A549 (cell line): Measurements from ENCODE around the gene TMEM259. TPM values are rescaled to one million over a fixed set of nuclear protein-coding genes. Genes with fewer than 3 reads are reported as not detected.

Experiments
- ATAC-seq, 2 experiments: fragments of 200-7000 bp in 1 of 2; fragments of >200 bp in 1 of 2; cut with Nextera tagmentation in 1 of 2; cut with Tn5 transposase in 1 of 2; 3 replicates each; pipeline versions ENCODE4 v1.8.0 to v1.9.1; 2018 to 2020; ENCODE audit warnings: mild to moderate bottlenecking in 1 of 2, moderate library complexity in 1 of 2
- CTCF ChIA-PET: fragments of 300-600 bp; sonication (Branson Sonifier 250); formaldehyde crosslinking; extraction: SDS; loops from one replicate; lab custom pipeline; 2021; ENCODE audit warnings: antibody characterized with exemption, inconsistent platforms; lab: Yijun Ruan, JAX
- POLR2A ChIA-PET: fragments of 350-600 bp; formaldehyde crosslinking; extraction: SDS; loops from one replicate; lab custom pipeline; 2021; ENCODE audit warnings: antibody characterized with exemption, inconsistent platforms; lab: Yijun Ruan, JAX
- DNase-seq, 2 experiments: peaks; one replicate each; pipeline versions ENCODE4 v3.0.0 to v3.0.0-alpha.2; 2011 to 2016; ENCODE audit warnings: low read depth in 1 of 2, low spot score in 1 of 2
- FAIRE-seq: peaks from 2 replicates; lab custom pipeline; 2011; peaks lifted over from hg19 to GRCh38; lab: Jason Lieb, UNC
- H3K27ac ChIP-seq, 2 experiments: fragments of >200 bp; sonication (Bioruptor Twin); formaldehyde crosslinking; 3 replicates each; pipeline ENCODE4 v1.5.1; 2016 to 2017
- H3K4me1 ChIP-seq: fragments of >200 bp; sonication (Bioruptor Twin); formaldehyde crosslinking; 3 replicates; pipeline ENCODE4 v1.6.1; 2016
- H3K4me2 ChIP-seq: fragments of >200 bp; sonication (Bioruptor Twin); formaldehyde crosslinking; 3 replicates; pipeline ENCODE4 v1.6.1; 2016
- H3K4me3 ChIP-seq: fragments of >200 bp; sonication (Bioruptor Twin); formaldehyde crosslinking; 3 replicates; pipeline ENCODE4 v1.5.1; 2016
- H3K9me3 ChIP-seq: fragments of >200 bp; sonication (Bioruptor Twin); formaldehyde crosslinking; 3 replicates; pipeline ENCODE4 v1.6.1; 2016
- CBX2 ChIP-seq: fragments of 200-600 bp; sonication (generic); IDR thresholded peaks from 2 replicates; pipeline ENCODE4 v1.6.1; 2016; ENCODE audit warnings: low read depth, mild to moderate bottlenecking, borderline replicate concordance
- CBX8 ChIP-seq: fragments of 200-600 bp; sonication (generic); IDR thresholded peaks from 2 replicates; pipeline ENCODE4 v1.6.1; 2016
- CEBPB ChIP-seq, 2 experiments: fragments of >200 bp in 1 of 2; sonication (Bioruptor Twin) in 1 of 2; formaldehyde crosslinking in 1 of 2; IDR thresholded peaks; 2 replicates each; pipeline ENCODE4 v1.6.1; 2012 to 2016
- CHD2 ChIP-seq: fragments of 150-350 bp; IDR thresholded peaks from 2 replicates; pipeline ENCODE4 v1.6.1; 2014; ENCODE audit warnings: low read length; ENCODE audit not compliant: partially characterized antibody
- CHD4 ChIP-seq: fragments of 200-600 bp; sonication (generic); IDR thresholded peaks from 2 replicates; pipeline ENCODE4 v1.6.1; 2016; ENCODE audit warnings: antibody characterized with exemption, mild to moderate bottlenecking, borderline replicate concordance
- EHF ChIP-seq: fragments of 250-450 bp; sonication (Bioruptor Pico); IDR thresholded peaks from 2 replicates; pipeline ENCODE4 v1.5.0; 2020; ENCODE audit warnings: mild to moderate bottlenecking
- EHMT2 ChIP-seq: fragments of 200-600 bp; sonication (generic); IDR thresholded peaks from 2 replicates; pipeline ENCODE4 v1.6.1; 2016; ENCODE audit warnings: antibody characterized with exemption, low read depth, mild to moderate bottlenecking, moderate library complexity
- ELK1 ChIP-seq: fragments of 150-350 bp; IDR thresholded peaks from 2 replicates; pipeline ENCODE4 v1.6.1; 2014; ENCODE audit warnings: low read depth, mild to moderate bottlenecking, low read length
- EP300 ChIP-seq, 2 experiments: fragments of >200 bp; sonication (Bioruptor Twin); formaldehyde crosslinking; IDR thresholded peaks; 2 replicates in 1 of 2; 3 replicates in 1 of 2; pipeline ENCODE4 v1.6.1; 2016 to 2017
- FOSB ChIP-seq: fragments of 250-450 bp; sonication (Bioruptor Pico); IDR thresholded peaks from 2 replicates; pipeline ENCODE4 v1.5.0; 2020; ENCODE audit warnings: mild to moderate bottlenecking, moderate library complexity
- FOXS1 ChIP-seq: fragments of 250-450 bp; sonication (Bioruptor Pico); IDR thresholded peaks from 2 replicates; pipeline ENCODE4 v1.5.0; 2020; ENCODE audit warnings: mild to moderate bottlenecking, moderate library complexity
- GATA3 ChIP-seq: IDR thresholded peaks from 2 replicates; pipeline ENCODE4 v1.6.1; 2012; ENCODE audit warnings: borderline replicate concordance
- HES2 ChIP-seq: fragments of >200 bp; sonication (Bioruptor Twin); formaldehyde crosslinking; IDR thresholded peaks from 2 replicates; pipeline ENCODE4 v1.6.1; 2016
- HEYL ChIP-seq: fragments of 250-450 bp; sonication (Bioruptor Pico); IDR thresholded peaks from 2 replicates; pipeline ENCODE4 v1.8.0; 2021; ENCODE audit warnings: mild to moderate bottlenecking, moderate library complexity
- HOXA7 ChIP-seq: fragments of 250-450 bp; sonication (Bioruptor Pico); IDR thresholded peaks from 2 replicates; pipeline ENCODE4 v1.5.0; 2020; ENCODE audit warnings: mild to moderate bottlenecking, moderate library complexity
- HOXB13 ChIP-seq: fragments of 250-450 bp; sonication (Bioruptor Pico); IDR thresholded peaks from 2 replicates; pipeline ENCODE4 v1.5.0; 2020; ENCODE audit warnings: low read depth, mild to moderate bottlenecking, moderate library complexity
- HOXB5 ChIP-seq: fragments of 250-450 bp; sonication (Bioruptor Pico); IDR thresholded peaks from 2 replicates; pipeline ENCODE4 v1.5.0; 2020; ENCODE audit warnings: mild to moderate bottlenecking, moderate library complexity
- JUN ChIP-seq, 2 experiments: fragments of >200 bp; sonication (Bioruptor Twin); formaldehyde crosslinking; IDR thresholded peaks; 2 replicates in 1 of 2; 3 replicates in 1 of 2; pipeline ENCODE4 v1.6.1; 2016 to 2017
- JUNB ChIP-seq: fragments of >200 bp; sonication (Bioruptor Twin); formaldehyde crosslinking; IDR thresholded peaks from 2 replicates; pipeline ENCODE4 v1.6.1; 2016
- KDM1A ChIP-seq: fragments of 200-600 bp; sonication (generic); IDR thresholded peaks from 2 replicates; pipeline ENCODE4 v1.6.1; 2016; ENCODE audit warnings: low read depth, mild to moderate bottlenecking
- KDM5A ChIP-seq: fragments of 200-600 bp; sonication (generic); IDR thresholded peaks from 2 replicates; pipeline ENCODE4 v1.6.1; 2016; ENCODE audit warnings: antibody characterized with exemption, mild to moderate bottlenecking
- MAFK ChIP-seq: fragments of 450-650 bp; IDR thresholded peaks from 2 replicates; pipeline ENCODE4 v1.6.1; 2014; ENCODE audit not compliant: partially characterized antibody
- MAX ChIP-seq: IDR thresholded peaks from 2 replicates; pipeline ENCODE4 v1.6.1; 2012
- NR3C1 ChIP-seq: fragments of >200 bp; sonication (Bioruptor Twin); formaldehyde crosslinking; IDR thresholded peaks from 3 replicates; pipeline ENCODE4 v1.6.1; 2017
- POLR2A ChIP-seq: IDR thresholded peaks from 2 replicates; pipeline ENCODE4 v1.6.1; 2012; ENCODE audit warnings: mild to moderate bottlenecking, low read length
- RAD21 ChIP-seq, 2 experiments: fragments of >200 bp in 1 of 2; sonication (Bioruptor Twin) in 1 of 2; formaldehyde crosslinking in 1 of 2; IDR thresholded peaks in 1 of 2; conservative IDR thresholded peaks in 1 of 2; 2 replicates in 1 of 2; 3 replicates in 1 of 2; pipeline ENCODE4 v1.6.1; 2012 to 2018; ENCODE audit warnings: inconsistent platforms in 1 of 2
- RARB ChIP-seq: fragments of 250-450 bp; sonication (Bioruptor Pico); IDR thresholded peaks from 2 replicates; pipeline ENCODE4 v1.8.0; 2021; ENCODE audit warnings: mild to moderate bottlenecking, moderate library complexity
- RFX5 ChIP-seq: fragments of 450-650 bp; IDR thresholded peaks from 2 replicates; pipeline ENCODE4 v1.7.1; 2014; ENCODE audit warnings: antibody characterized with exemption, mild to moderate bottlenecking, moderate library complexity
- SMC3 ChIP-seq: fragments of >200 bp; sonication (Bioruptor Twin); formaldehyde crosslinking; IDR thresholded peaks from 3 replicates; pipeline ENCODE4 v1.6.1; 2018; ENCODE audit warnings: inconsistent platforms
- ZC3H11A ChIP-seq: fragments of 450-650 bp; IDR thresholded peaks from 2 replicates; pipeline ENCODE4 v1.6.1; 2014; ENCODE audit warnings: antibody characterized with exemption, mild to moderate bottlenecking
- ZFP36 ChIP-seq: fragments of 450-650 bp; IDR thresholded peaks from 2 replicates; pipeline ENCODE4 v1.6.1; 2014; ENCODE audit warnings: borderline replicate concordance; ENCODE audit not compliant: partially characterized antibody
- ZNF302 ChIP-seq: fragments of 250-450 bp; sonication (Bioruptor Pico); IDR thresholded peaks from 2 replicates; pipeline ENCODE4 v1.9.0; 2021; ENCODE audit warnings: inconsistent platforms, mild to moderate bottlenecking, moderate library complexity
- ZSCAN20 ChIP-seq: fragments of 250-450 bp; sonication (Bioruptor Pico); IDR thresholded peaks from 2 replicates; pipeline ENCODE4 v1.8.0; 2022; ENCODE audit warnings: mild to moderate bottlenecking, moderate library complexity
- WGBS: methylation state at CpG from one replicate; pipeline ENCODE4 v1.1.6; 2017; ENCODE audit errors: missing lambda C conversion rate; 5-methylcytosine and 5-hydroxymethylcytosine counted together
- polyA plus RNA-seq, 4 experiments: library from polyadenylated mRNA; depleted of rRNA in 3 of 4; stranded (reverse); fragments of >200 nt; fragmentation: RNase III in 1 of 4; extraction: RNeasy Plus Mini Kit Qiagen cat#74134 plus additional on column Dnase treatment in 1 of 4; gene quantifications; 2 replicates in 3 of 4; 3 replicates in 1 of 4; pipeline ENCODE4 v1.2.3, GENCODE V29; 2011 to 2017
- TF ChIP-seq, protein P1 (sequence below): fragments of 250-450 bp; sonication (Bioruptor Pico); IDR thresholded peaks from 2 replicates; pipeline ENCODE4 v1.5.0; 2021; ENCODE audit warnings: mild to moderate bottlenecking, moderate library complexity, borderline replicate concordance

Gene TMEM259
- polyA plus RNA-seq, 2 of the 4 experiments (the other 2 are of a cell fraction), result 45.6 to 78.3 TPM

DNA sequence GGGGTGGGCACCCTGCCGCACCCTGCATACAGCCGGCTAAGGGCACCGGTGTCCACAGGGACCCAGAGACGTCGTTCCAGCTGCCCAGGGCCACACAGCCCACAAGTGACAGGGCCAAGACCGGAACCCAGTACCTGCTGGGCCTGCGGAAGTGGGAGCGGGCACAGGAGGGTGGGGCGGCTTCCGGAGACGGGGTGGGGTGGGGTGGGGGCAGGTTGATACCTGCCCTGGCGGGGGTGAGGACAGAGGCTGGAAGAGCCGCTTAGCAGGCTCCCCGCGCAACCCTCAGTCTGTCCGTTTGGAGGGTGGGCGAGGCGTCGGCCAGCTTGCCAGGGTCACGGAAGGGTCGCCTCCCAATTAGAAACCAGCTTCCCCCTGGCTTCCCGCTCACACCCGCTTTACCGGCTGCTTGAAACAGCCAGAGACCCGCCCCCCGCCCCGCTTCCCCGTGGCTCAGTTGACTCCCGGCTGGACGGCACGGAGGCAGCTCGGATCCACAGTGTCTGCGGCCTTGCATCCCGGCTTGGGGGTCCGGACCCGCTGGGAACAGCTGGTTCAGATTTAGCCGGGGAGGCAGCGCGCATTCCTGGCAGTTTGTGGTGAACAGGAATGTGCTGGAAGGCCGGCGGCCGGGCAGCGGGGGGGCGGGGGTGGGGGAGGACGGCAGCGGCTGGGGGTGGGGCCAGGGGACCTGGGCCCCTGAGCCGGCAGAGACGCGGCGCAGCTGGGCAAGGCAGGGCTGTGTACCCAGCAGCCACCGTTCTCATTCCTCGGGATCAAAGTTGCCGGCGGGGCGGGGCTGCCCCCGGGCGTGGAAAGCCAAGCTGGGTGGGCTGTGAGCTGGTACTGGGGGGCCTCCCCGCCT is 7.4 kb upstream of the TMEM259 start:
- H3K27ac ChIP-seq, result peak overlapping the region; percentile 92 to 100
- POLR2A ChIA-PET, result interaction anchor here (1.4 to 1.6 kb wide), 2 partner anchors 12 to 13 kb away, joined by 3 to 7 read pairs; partner anchors contain the start of gene ABCA7
- ATAC-seq (peak; percentile 55 to 69), FAIRE-seq (no peak), DNase-seq (peak; percentile 43 to 68)
- WGBS, result 0% methylated on average over 9 of the region's 58 CpGs
- no peaks in the 10 kb centered on the region for H3K9me3 ChIP-seq
- peak overlapping the region; percentile 87 for H3K4me3 ChIP-seq
- H3K4me1 ChIP-seq, result peaks cover 13% of the 10 kb centered on the region; the same call in 1 of the 3 replicates
- H3K4me2 ChIP-seq, result peak overlapping the region; percentile 96
- no peak for TF ChIP-seq EHMT2
- TF ChIP-seq CBX8, result no peak
- no peak for TF ChIP-seq FOXS1 (CRISPR knock-in tag)
- TF ChIP-seq, protein P1, sequence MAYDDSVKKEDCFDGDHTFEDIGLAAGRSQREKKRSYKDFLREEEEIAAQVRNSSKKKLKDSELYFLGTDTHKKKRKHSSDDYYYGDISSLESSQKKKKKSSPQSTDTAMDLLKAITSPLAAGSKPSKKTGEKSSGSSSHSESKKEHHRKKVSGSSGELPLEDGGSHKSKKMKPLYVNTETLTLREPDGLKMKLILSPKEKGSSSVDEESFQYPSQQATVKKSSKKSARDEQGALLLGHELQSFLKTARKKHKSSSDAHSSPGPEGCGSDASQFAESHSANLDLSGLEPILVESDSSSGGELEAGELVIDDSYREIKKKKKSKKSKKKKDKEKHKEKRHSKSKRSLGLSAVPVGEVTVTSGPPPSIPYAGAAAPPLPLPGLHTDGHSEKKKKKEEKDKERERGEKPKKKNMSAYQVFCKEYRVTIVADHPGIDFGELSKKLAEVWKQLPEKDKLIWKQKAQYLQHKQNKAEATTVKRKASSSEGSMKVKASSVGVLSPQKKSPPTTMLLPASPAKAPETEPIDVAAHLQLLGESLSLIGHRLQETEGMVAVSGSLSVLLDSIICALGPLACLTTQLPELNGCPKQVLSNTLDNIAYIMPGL (CRISPR knock-in tag), result no peak
- TF ChIP-seq MAX, result no peak
- no peak for TF ChIP-seq RARB (CRISPR knock-in tag)
- TF ChIP-seq ZFP36, result peak; percentile 67
- no peak for TF ChIP-seq HEYL (CRISPR knock-in tag)
- TF ChIP-seq HOXB5 (CRISPR knock-in tag), result no peak
- no peak for TF ChIP-seq KDM1A
- TF ChIP-seq POLR2A, result 0 out of 2 replicates have a peak, but pooled peaks have one; percentile 15
- TF ChIP-seq RFX5, result no peak
- TF ChIP-seq NR3C1, result no peak
- TF ChIP-seq ZNF302 (CRISPR knock-in tag), result no peak
- TF ChIP-seq JUN (IDR thresholded peaks at IDR 0.05), result peak in 1 of 2 experiments; percentile 38; a peak in 1 of 5 replicates
- TF ChIP-seq MAFK, result no peak
- TF ChIP-seq JUNB, result no peak
- TF ChIP-seq CHD4, result no peak
- no peak for TF ChIP-seq CHD2
- TF ChIP-seq CBX2, result no peak
- TF ChIP-seq EHF (CRISPR knock-in tag), result no peak
- no peak for TF ChIP-seq KDM5A
- CTCF ChIA-PET, result interaction anchor here (1.0 to 2.7 kb wide), 5 partner anchors 11 to 107 kb away, joined by 3 to 12 read pairs (median 3); partner anchors contain the start of gene ABCA7

DNA sequence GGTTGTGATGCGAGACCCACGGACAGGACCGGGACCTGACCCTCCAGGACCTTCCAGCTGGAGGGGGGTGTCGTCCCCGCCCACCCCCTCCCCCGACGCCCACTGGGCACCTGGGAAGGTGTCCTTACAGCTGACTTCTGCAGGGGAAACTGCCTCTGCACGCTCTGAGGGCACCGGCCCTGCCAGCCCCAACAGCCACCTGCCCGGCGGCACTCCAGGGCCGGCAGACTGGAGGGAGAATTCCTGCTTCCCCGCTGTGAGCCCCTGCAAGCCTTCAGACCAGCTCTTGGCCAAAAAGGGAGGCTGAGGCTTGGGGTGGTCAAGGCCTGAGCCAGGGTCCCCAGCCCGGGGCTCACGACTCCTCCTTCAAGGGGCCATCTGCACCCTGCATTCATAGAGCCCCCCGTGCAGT is 6.7 kb upstream of the TMEM259 start:
- H3K4me3 ChIP-seq, result peak overlapping the region; percentile 87

More for the DNA sequence above, 6.7 kb upstream of the TMEM259 start:
- ChIA-PET CTCF (interaction anchor here (1.0 to 2.7 kb wide), 3 partner anchors 11 to 216 kb away, joined by 3 to 12 read pairs (median 3); partner anchors contain the start of gene ABCA7), POLR2A (interaction anchor here (1.4 kb wide), 1 partner anchor 14 kb away, joined by 3 read pairs; no protein-coding TSS in a partner anchor)
- no peaks in the 10 kb centered on the region for H3K9me3 ChIP-seq
- 0% methylated on average over 3 of the region's 16 CpGs for WGBS
- TF ChIP-seq EHMT2, result no peak
- no peak for TF ChIP-seq CHD2
- no peak for TF ChIP-seq EHF (CRISPR knock-in tag)
- no peak for TF ChIP-seq HOXB13 (CRISPR knock-in tag)
- no peak for TF ChIP-seq RARB (CRISPR knock-in tag)
- TF ChIP-seq RAD21 (conservative IDR thresholded peaks at IDR 0.05 in 1 of 2, IDR thresholded peaks at IDR 0.05 in 1 of 2), result no peak
- TF ChIP-seq RFX5, result no peak
- no peak for TF ChIP-seq ELK1
- no peak for TF ChIP-seq CEBPB (IDR thresholded peaks at IDR 0.05)
- TF ChIP-seq EP300 (IDR thresholded peaks at IDR 0.05), result no peak
- no peak for TF ChIP-seq GATA3
- no peak for TF ChIP-seq CBX8
- no peak for TF ChIP-seq SMC3
- TF ChIP-seq FOSB (CRISPR knock-in tag), result no peak
- no peak for TF ChIP-seq HES2
- TF ChIP-seq ZC3H11A, result no peak
- TF ChIP-seq NR3C1, result no peak
- no peak for TF ChIP-seq ZSCAN20 (CRISPR knock-in tag)
- TF ChIP-seq HOXA7 (CRISPR knock-in tag), result no peak
- TF ChIP-seq MAFK, result no peak
- TF ChIP-seq, all 56 proteins: peak for 0
- H3K27ac ChIP-seq, result peak overlapping the region; percentile 92 to 100
- ATAC-seq (peak; percentile 36 to 44; a peak in 3 of 6 replicates), DNase-seq (no peak), FAIRE-seq (no peak)
- peaks cover 13% of the 10 kb centered on the region; the same call in 1 of the 3 replicates for H3K4me1 ChIP-seq
- H3K4me2 ChIP-seq, result peak overlapping the region; percentile 96
